ENCODE data around the gene CA10. TPM values are rescaled to one million over a fixed set of nuclear protein-coding genes. Genes with fewer than 3 reads are reported as not detected.

Gene CA10
- total and polyA plus RNA-seq, 9 of the 15 experiments (the other 6 are each of a cell fraction or from before 2014, with no cell fraction given): not detected

- ATAC-seq (no peak), DNase-seq (ENCODE audit: extremely low read depth in 1 of 4, low spot score in 3 of 4) (no peak), FAIRE-seq (no peak)
- Histone ChIP-seq H3K36me3 (ENCODE audit: control insufficient read depth, insufficient read depth, low read length) (no peaks in the 10 kb centered on the region), H3K9me3 (replicated peaks; ENCODE audit: control insufficient read depth, insufficient read depth, low read depth, low read length) (no peaks in the 10 kb centered on the region), H3K4me2 (ENCODE audit: insufficient read depth, low read length) (no peak overlapping the region), H3K9me1 (ENCODE audit: control insufficient read depth, insufficient read depth, low read length) (no peaks in the 10 kb centered on the region), H2AFZ (ENCODE audit: low read depth, low read length) (no peak overlapping the region), H3K27me3 (ENCODE audit: control insufficient read depth in 2 of 2, insufficient read depth in 2 of 2, low read length in 2 of 2) (no peaks in the 10 kb centered on the region), H4K20me1 (replicated peaks; ENCODE audit: control insufficient read depth, insufficient read depth, low read length) (no peaks in the 10 kb centered on the region), H3K27ac (ENCODE audit: extremely low read depth, low read depth, low read length) (no peak overlapping the region), H3K79me2 (ENCODE audit: control insufficient read depth, insufficient read depth, low read length) (no peaks in the 10 kb centered on the region), H3K4me3 (no peak overlapping the region), H3K4me1 (replicated peaks in 1 of 2; ENCODE audit: control insufficient read depth in 2 of 2, insufficient read depth in 2 of 2, low read length in 2 of 2) (no peaks in the 10 kb centered on the region), H3K9ac (ENCODE audit: insufficient read depth in 1 of 2, low read depth in 2 of 2, low read length in 2 of 2) (no peak overlapping the region)
- POLR2A ChIA-PET: no interaction called here
- in situ Hi-C loops (cut with MboI) (no loop called here), intact Hi-C loops (cut with micrococcal nuclease) (no loop called here)
- 3% methylated on average over 3 of the region's 3 CpGs for WGBS (ENCODE audit: insufficient coverage, low coverage, missing lambda C conversion rate)
- BruUV-seq (replicated peaks): no TSS peak
- TF ChIP-seq STAT6 (CRISPR knock-in tag; IDR thresholded peaks at IDR 0.05): no peak
- TF ChIP-seq ZNF324 (CRISPR knock-in tag; IDR thresholded peaks at IDR 0.05): no peak
- TF ChIP-seq SAP30 (IDR thresholded peaks at IDR 0.05; ENCODE audit: borderline replicate concordance, insufficient read depth, low read depth, low read length, poor library complexity, severe bottlenecking): no peak
- TF ChIP-seq CBFA2T3 (IDR thresholded peaks at IDR 0.05): no peak
- no peak for TF ChIP-seq CREBBP (IDR thresholded peaks at IDR 0.05; ENCODE audit: low read depth, low read length)
- no peak for TF ChIP-seq ZNF511 (CRISPR knock-in tag; IDR thresholded peaks at IDR 0.05)
- no peak for TF ChIP-seq STAT5B (CRISPR knock-in tag; IDR thresholded peaks at IDR 0.05)
- TF ChIP-seq ZNF133 (CRISPR knock-in tag; IDR thresholded peaks at IDR 0.05): no peak
- no peak for TF ChIP-seq AFF1 (IDR thresholded peaks at IDR 0.05; ENCODE audit: low read depth in 1 of 2, partially characterized antibody in 2 of 2)
- TF ChIP-seq ELK3 (CRISPR knock-in tag; IDR thresholded peaks at IDR 0.05): no peak
- CTCF ChIA-PET (ENCODE audit: low intra/inter-chr PET ratio): no interaction called here
These were observed 577.6 kb downstream of the CA10 start for GRCh38 chr17:51580869-51581268.

All from K562 (cell line).